Motor neuron (in vitro differentiated cells): ENCODE measurements around the gene DCDC1. TPM values are rescaled to one million over a fixed set of nuclear protein-coding genes. Genes with fewer than 3 reads are reported as not detected.
"Not testable (repeated sequence)": the region's sequence is repeated elsewhere in the genome, so short reads cannot be mapped to it uniquely, and the experiment has no call there.

Experiments used
- ATAC-seq, 8 experiments: fragments of 200-7000 bp; cut with Tn5 transposase; replicated peaks in 6 of 8; 2 replicates each; pipeline ENCODE4 v1.8.0; 2021; ENCODE audit warnings: mild to moderate bottlenecking in 8 of 8, moderate library complexity in 8 of 8
- H3K27ac ChIP-seq, 2 donors: fragments of 250-450 bp; sonication (Bioruptor Pico); 2 replicates each; pipeline ENCODE4 v1.9.0; 2021; ENCODE audit warnings: antibody characterized with exemption in 2 of 2, mild to moderate bottlenecking in 2 of 2, moderate library complexity in 1 of 2
- H3K4me1 ChIP-seq, 2 donors: fragments of 250-450 bp; sonication (Bioruptor Pico); replicated peaks in 1 of 2; 2 replicates each; pipeline ENCODE4 v1.6.1; 2021; ENCODE audit warnings: antibody characterized with exemption in 2 of 2, mild to moderate bottlenecking in 2 of 2, moderate library complexity in 1 of 2
- H3K4me3 ChIP-seq, 5 donors: fragments of 250-450 bp; sonication (Bioruptor Pico); 2 replicates each; pipeline ENCODE4 v1.9.0; 2021; ENCODE audit warnings: antibody characterized with exemption in 5 of 5, mild to moderate bottlenecking in 5 of 5, moderate library complexity in 4 of 5
- WGBS, 10 experiments: fragments of 450-650 bp; shearing (Covaris generic); methylation state at CpG; one replicate each; pipeline ENCODE4 v1.0.0; 2022; 5-methylcytosine and 5-hydroxymethylcytosine counted together
- in situ Hi-C, 9 experiments: fragments of 400-800 bp; cut with MboI; loops; one replicate each; pipeline ENCODE4 v1.15.0; 2021; ENCODE audit warnings: low sequenced_read_pairs in 9 of 9, low pct_unique_long_range_greater_than_20kb in 2 of 9; ENCODE audit not compliant: unreplicated experiment in 9 of 9
- total RNA-seq, 8 experiments: library from RNA; unstranded; fragments of 300-600 nt; gene quantifications; 2 replicates each; pipeline versions ENCODE4 v1.2.3 to v1.2.4, GENCODE V29; 2022

The DCDC1 gene
- total RNA-seq, 8 experiments from 2014 or later: 0.25 to 14.6 (median 1.9) TPM

GRCh38 chr11:30985536-30985935 is 384.0 kb downstream of the DCDC1 start:
- in situ Hi-C loops: no loop called here
- peaks cover 0 to 3% of the 10 kb centered on the region in 2 donors for H3K4me1 ChIP-seq
- no peak overlapping the region for H3K27ac ChIP-seq
- H3K4me3 ChIP-seq: no peak overlapping the region
- ATAC-seq: no peak

GRCh38 chr11:30984827-30985226 is 384.7 kb downstream of the DCDC1 start:
- H3K27ac ChIP-seq: no peak overlapping the region
- H3K4me3 ChIP-seq: no peak overlapping the region
- in situ Hi-C loops: no loop called here
- ATAC-seq: peak in 2 of 8 experiments; percentile 52 to 64
- H3K4me1 ChIP-seq: peaks cover 0 to 3% of the 10 kb centered on the region in 2 donors
- WGBS, 10 experiments: 0 to 94% (median 60%) methylated on average over 1 to 2 of the region's 3 CpGs; no CpG with 5 or more reads in 1 of the 10 experiments

GRCh38 chr11:30984442-30984816 is 385.1 kb downstream of the DCDC1 start:
- Histone ChIP-seq H3K27ac (no peak overlapping the region), H3K4me3 (no peak overlapping the region), H3K4me1 (peaks cover 0 to 3% of the 10 kb centered on the region in 2 donors)
- in situ Hi-C loops: no loop called here
- 0 to 75% (median 42%) methylated on average over 1 to 4 of the region's 4 CpGs; no CpG with 5 or more reads in 4 of the 10 experiments for WGBS, 10 experiments
- peak in 3 of 8 experiments; percentile 47 to 69 (median 60) for ATAC-seq

- no peak for ATAC-seq
- 30 to 96% (median 68%) methylated on average over 2 to 6 of the region's 6 CpGs for WGBS, 10 experiments
- Histone ChIP-seq H3K4me1 (peaks cover 0 to 3% of the 10 kb centered on the region in 2 donors), H3K27ac (no peak overlapping the region), H3K4me3 (no peak overlapping the region)
- in situ Hi-C loops: no loop called here
Measured at GRCh38 chr11:30983776-30984441, 385.6 kb downstream of the DCDC1 start.

GRCh38 chr11:30983143-30983542 is 386.4 kb downstream of the DCDC1 start:
- in situ Hi-C loops: no loop called here
- 61 to 100% (median 98%) methylated on average over 1 to 2 of the region's 2 CpGs for WGBS, 10 experiments
- Histone ChIP-seq H3K4me3 (no peak overlapping the region), H3K4me1 (peaks cover 0 to 3% of the 10 kb centered on the region in 2 donors), H3K27ac (no peak overlapping the region)
- ATAC-seq: peak in 1 of 8 experiments; percentile 25

GRCh38 chr11:30967579-30967978 is 402.0 kb downstream of the DCDC1 start:
- Histone ChIP-seq H3K27ac (no peak overlapping the region), H3K4me3 (no peak overlapping the region), H3K4me1 (no peaks in the 10 kb centered on the region)
- in situ Hi-C loops: loop anchor here in 2 of 9 experiments (25.0 kb wide), 2 partner anchors 895 to 1320 kb away; no protein-coding TSS in a partner anchor
- no peak for ATAC-seq

- H3K4me1 ChIP-seq: no peaks in the 10 kb centered on the region
- peak in 5 of 8 experiments; percentile 32 to 80 (median 59) for ATAC-seq
- no peak overlapping the region for H3K27ac ChIP-seq
- 0 to 6% (median 0%) methylated on average over 1 to 2 of the region's 2 CpGs; no CpG with 5 or more reads in 1 of the 10 experiments for WGBS, 10 experiments
- H3K4me3 ChIP-seq: no peak overlapping the region
- in situ Hi-C loops: loop anchor here in 2 of 9 experiments (25.0 kb wide), 2 partner anchors 902 to 1327 kb away; no protein-coding TSS in a partner anchor
Measured at GRCh38 chr11:30960387-30960992, 409.0 kb downstream of the DCDC1 start.

- no peak overlapping the region for H3K4me3 ChIP-seq
- no peaks in the 10 kb centered on the region for H3K4me1 ChIP-seq
- no peak for ATAC-seq
- in situ Hi-C loops: loop anchor here in 2 of 9 experiments (25.0 kb wide), 2 partner anchors 906 to 1331 kb away; no protein-coding TSS in a partner anchor
- H3K27ac ChIP-seq: no peak overlapping the region
- WGBS, 10 experiments: 0 to 100% (median 45%) methylated on average over 1 to 3 of the region's 3 CpGs; no CpG with 5 or more reads in 2 of the 10 experiments
Measured at GRCh38 chr11:30956751-30957150, 412.8 kb downstream of the DCDC1 start.

GRCh38 chr11:30949838-30950237 is 419.7 kb downstream of the DCDC1 start:
- ATAC-seq: no peak
- in situ Hi-C loops: loop anchor here in 2 of 9 experiments (25.0 kb wide), 2 partner anchors 912 to 1337 kb away; no protein-coding TSS in a partner anchor
- Histone ChIP-seq H3K27ac (no peak overlapping the region), H3K4me3 (no peak overlapping the region), H3K4me1 (no peaks in the 10 kb centered on the region)
- WGBS, 10 experiments: 47 to 95% (median 80%) methylated on average over 1 to 2 of the region's 3 CpGs; no CpG with 5 or more reads in 5 of the 10 experiments

- in situ Hi-C loops, ATAC-seq: not testable (repeated sequence)
- WGBS, 10 experiments: 0 to 100% (median 54%) methylated on average over 1 of the region's 1 CpG; no CpG with 5 or more reads in 1 of the 10 experiments
Measured at GRCh38 chr11:30947715-30948114, 421.8 kb downstream of the DCDC1 start.

GRCh38 chr11:30938810-30939209 is 430.7 kb downstream of the DCDC1 start:
- Histone ChIP-seq H3K4me1 (no peaks in the 10 kb centered on the region), H3K27ac (no peak overlapping the region), H3K4me3 (no peak overlapping the region)
- in situ Hi-C loops: no loop called here
- WGBS, 10 experiments: 0 to 78% (median 46%) methylated on average over 1 to 5 of the region's 6 CpGs; no CpG with 5 or more reads in 3 of the 10 experiments
- ATAC-seq: peak in 1 of 8 experiments; percentile 78

More at GRCh38 chr11:30947715-30948114, 421.8 kb downstream of the DCDC1 start:
- not testable (repeated sequence) for H3K4me1 ChIP-seq, H3K4me3 ChIP-seq, H3K27ac ChIP-seq

GRCh38 chr11:30938171-30938570 is 431.4 kb downstream of the DCDC1 start:
- Histone ChIP-seq H3K27ac (no peak overlapping the region), H3K4me3 (no peak overlapping the region), H3K4me1 (no peaks in the 10 kb centered on the region)
- in situ Hi-C loops: no loop called here
- no peak for ATAC-seq
- 1 to 87% (median 50%) methylated on average over 4 to 5 of the region's 5 CpGs for whole genome bisulfite sequencing, 10 experiments

GRCh38 chr11:30936491-30936890 is 433.0 kb downstream of the DCDC1 start:
- 7 to 100% (median 69%) methylated on average over 1 to 2 of the region's 2 CpGs; no CpG with 5 or more reads in 2 of the 10 experiments for WGBS, 10 experiments
- H3K27ac ChIP-seq: no peak overlapping the region
- H3K4me1 ChIP-seq: no peaks in the 10 kb centered on the region
- no peak overlapping the region for H3K4me3 ChIP-seq
- in situ Hi-C loops: no loop called here
- no peak for ATAC-seq
